NCI-H2029 (cell line): ENCODE measurements around the gene GABRG3.

ENCODE experiments used
- DNase-seq: peaks from one replicate; lab custom pipeline; 2025; lab: John Stamatoyannopoulos, UW

GABRG3 gene

DNA sequence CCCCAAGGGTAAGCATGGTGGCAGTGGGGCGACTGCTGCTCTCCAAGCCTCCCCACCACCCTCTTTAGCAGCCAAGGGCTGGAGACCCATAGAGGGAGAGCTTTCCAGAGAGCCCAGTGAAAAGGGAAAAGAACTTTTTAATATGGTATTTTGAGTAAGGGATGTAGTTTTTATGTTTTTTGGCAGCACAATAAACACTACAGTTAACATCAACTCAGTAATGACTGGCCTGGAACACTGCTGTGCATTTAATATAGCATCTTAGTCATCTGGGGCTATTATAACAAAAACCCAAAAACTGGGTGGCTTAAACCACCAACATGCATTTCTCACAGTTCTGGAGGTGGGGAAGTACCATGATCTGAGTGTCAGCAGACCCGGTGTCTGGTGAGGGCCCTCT is 495.8 kb downstream of the GABRG3 start:
- DNase-seq: no peak

DNA sequence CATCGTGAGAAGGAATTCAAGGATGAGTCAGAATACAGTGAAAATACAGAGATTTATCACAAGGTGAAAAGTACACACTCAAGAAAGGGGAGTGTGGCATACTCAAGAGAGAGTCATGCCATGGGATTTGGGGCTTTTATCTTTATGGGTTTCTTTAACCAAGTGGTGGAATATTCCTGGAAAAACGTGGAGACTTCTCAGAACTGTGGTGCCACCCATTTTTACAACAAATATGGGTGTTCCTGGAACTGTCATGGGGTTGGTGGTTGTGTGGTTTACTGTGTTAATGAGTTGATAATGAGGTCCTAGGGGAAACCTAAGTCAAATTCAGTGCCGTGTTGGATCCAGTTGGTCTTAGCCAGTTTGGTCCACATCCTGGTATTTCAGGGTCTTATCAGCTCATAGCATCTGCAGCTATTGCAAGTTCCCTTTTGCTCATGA is 497.2 kb downstream of the GABRG3 start:
- DNase-seq: no peak

DNA sequence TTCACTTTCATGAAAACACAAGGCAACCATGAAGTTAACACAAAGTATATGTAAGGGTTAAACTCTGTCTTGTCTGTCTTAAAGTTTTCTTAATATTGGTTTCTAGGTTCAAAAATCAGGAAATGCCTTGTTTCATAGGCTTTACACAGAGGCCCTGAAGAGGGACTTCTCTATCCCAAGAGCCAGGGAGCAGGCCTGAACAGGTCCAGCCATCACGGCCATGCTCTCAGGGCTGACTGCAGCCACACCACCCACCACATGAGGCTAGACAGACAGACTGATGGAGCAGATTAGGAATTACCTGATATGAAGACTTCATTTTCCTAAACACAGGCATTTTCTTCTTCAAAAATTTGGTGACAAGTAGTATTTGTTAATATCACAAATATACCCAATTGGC is 502.9 kb downstream of the GABRG3 start:
- DNase-seq: no peak

DNA sequence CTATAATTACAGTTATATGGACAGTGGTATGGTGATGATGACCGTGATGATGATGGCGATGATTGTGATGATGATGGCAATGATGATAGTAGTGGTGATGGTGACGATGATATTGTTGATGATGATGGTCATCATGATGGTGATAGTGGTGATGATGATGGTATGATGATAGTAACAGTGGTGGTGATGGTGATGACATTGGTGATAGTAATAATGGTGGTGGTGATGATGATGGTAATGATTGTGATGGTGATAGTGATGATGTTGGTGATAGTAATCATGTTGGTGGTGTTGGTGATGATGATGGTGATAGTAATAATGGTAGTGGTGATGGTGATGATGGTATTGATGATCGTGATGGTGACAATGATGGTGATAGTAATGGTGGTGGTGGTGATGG is 504.4 kb downstream of the GABRG3 start:
- no peak for DNase-seq

DNA sequence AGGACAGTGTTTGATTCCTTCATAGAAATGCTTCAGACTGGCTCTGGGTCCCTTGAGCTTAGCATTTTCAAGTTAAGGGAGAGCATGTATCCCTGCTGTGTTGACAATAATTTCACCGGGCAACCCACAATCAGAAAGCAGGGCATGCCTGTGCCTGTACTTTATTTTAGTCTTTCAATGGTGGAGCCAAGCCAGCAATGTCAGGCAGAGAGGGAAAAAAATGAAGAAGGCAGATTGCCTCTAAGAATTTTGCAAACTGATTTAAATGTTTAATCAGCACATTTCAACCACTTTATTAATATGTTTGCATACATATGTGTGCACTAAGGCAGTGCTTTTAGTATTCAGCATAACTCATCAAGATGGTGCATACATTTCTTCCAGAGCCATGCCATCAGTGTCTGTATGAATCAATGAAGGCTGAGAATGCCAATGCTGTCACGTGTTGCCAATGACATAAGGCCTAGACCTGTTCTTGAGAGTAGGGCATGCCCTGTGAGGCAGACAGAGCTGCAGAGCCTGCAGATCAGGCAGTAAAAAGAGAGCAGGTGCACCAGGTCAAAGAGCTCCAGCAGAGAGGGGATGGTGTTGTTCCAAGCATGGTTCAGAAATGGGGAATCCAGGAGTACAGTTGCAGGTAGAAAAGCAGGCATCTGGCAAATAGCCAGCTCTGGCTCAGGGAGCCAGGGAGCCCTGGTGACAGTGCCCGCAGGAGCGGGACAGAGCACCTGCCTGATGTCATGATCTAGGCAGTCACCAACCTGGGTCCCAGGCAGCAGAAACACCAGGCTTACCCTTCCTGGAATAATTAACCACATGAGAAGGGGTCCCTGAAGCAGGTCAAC is 508.5 kb downstream of the GABRG3 start:
- DNase-seq: peak; percentile 19

DNA sequence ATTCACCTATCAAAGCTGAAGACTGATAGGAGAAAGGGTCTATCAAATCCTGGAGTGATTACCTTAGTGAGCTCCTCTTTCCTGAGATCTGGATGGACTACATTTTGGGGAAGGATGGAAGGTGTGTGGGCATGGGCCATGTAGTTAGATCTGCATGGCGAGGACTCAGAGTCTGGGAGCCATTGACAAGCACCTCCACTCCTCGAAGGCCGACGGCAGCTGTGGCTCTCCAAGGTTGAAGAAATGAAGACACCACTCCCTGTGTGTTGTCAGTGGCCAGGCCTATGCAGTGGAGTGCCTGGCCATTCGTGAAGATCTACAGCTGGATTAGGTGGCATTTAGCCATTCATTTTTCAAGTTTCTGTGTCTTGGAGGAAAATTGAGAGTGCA is 509.2 kb downstream of the GABRG3 start:
- no peak for DNase-seq

DNA sequence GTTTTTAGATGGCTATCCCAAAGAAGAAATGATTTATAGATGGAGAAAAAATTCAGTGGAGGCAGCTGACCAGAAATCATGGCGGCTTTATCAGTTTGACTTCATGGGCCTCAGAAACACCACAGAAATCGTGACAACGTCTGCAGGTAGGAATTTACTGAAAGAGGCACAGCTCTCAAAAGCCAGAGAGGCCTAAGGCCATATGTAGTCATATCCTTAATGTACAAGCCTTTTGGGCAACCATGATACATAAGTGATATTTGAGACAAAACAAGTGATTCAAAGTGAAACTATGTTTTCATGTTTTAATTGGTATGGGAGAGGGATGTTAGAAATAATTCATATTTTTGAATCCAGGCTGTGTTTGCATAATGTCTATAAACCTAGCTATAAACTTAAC is 509.7 kb downstream of the GABRG3 start:
- no peak for DNase-seq

DNA sequence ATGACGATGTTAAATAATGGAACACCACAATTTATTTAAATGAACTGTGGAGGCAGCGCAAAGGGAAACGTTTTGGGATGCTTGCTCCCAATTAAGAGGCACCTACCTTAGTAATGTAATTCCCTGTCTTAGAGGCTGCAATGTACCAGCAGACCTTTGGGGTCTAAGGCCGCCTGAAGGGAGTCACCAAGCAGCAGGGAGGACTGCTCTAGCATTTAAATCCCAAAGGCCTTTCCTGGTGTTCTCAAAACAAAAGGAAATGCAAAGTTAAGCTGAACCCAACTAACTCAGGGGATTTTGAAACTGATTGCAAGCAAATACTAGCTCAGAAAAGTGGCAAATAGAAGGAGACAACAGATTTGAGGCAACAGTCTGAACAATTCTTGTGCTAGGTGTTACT is 510.8 kb downstream of the GABRG3 start:
- DNase-seq: no peak

DNA sequence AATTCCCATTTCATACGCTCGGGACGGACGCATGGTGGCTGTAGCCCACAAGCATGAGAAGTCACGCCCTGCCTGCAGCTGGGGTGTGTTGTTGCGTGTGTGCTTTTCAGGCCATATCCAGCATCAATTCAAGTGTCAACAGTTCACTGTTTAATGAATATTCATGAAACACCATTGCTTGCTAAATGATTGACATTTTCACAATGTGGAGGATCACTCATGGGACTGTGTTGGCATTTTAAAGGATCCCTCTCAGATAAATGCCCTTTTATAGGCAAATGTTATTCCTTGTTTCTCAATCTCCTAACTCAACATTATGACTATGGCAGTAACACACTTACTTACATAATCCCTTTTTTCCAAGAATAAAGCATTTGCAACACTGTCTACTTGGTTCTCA is 511.3 kb downstream of the GABRG3 start:
- DNase-seq: no peak

DNA sequence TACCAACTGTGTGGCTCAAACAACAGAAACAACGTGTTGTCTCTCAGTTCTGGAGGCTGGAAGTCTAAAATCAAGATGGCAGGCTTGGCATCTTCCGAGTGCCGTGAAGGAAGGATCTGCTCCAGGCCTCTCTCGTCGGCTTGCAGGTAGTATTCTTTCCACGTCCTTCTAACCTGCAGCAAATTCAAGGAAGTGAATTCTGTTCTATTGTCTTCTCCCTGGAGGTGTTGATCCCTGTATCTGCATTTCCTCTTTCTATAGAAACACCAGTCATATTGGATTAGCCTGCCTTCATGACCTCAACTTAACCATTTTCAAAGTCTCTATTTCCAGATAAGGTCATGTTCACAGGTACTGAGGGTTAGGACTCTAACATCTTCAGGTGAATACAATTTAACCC is 512.1 kb downstream of the GABRG3 start:
- DNase-seq: no peak

DNA sequence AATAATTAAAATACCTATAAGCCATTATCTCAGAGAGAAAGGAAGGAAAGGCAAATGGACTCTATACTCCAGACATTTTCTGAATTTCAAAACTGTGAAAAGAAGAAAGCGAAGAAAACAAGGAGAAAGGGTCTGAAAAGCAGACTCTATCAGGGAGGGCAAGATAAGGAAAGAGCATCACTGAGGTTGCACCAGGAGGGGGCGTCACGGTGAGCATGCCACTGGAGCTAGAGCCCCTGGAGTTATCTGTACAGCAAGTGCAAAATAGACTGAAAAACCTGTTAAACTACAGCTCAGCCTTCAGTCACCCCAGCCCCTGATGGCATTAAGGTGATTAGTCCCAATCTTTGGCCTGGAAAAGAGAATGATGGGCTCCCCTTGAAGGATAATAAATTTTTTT is 514.3 kb downstream of the GABRG3 start:
- no peak for DNase-seq

DNA sequence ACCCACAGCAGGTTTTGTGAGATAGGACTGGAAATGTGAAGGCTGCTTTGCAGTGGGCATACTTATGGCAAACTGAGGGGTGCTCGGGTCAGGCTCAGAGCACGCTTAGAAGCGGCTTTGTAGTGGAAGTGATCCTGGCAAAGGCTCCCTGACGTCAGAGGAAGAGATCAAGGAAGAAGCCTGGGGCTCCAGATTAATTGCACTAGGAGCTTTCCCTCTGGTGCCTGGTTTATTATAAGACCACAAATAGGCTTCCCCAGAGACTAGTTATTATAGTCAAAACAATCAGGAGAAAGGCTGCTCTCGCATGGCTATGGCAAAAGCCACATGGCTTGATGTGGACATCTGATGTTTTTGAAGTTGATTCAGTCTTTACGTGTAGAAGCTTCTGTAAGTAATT is 515.1 kb downstream of the GABRG3 start:
- DNase-seq: no peak

DNA sequence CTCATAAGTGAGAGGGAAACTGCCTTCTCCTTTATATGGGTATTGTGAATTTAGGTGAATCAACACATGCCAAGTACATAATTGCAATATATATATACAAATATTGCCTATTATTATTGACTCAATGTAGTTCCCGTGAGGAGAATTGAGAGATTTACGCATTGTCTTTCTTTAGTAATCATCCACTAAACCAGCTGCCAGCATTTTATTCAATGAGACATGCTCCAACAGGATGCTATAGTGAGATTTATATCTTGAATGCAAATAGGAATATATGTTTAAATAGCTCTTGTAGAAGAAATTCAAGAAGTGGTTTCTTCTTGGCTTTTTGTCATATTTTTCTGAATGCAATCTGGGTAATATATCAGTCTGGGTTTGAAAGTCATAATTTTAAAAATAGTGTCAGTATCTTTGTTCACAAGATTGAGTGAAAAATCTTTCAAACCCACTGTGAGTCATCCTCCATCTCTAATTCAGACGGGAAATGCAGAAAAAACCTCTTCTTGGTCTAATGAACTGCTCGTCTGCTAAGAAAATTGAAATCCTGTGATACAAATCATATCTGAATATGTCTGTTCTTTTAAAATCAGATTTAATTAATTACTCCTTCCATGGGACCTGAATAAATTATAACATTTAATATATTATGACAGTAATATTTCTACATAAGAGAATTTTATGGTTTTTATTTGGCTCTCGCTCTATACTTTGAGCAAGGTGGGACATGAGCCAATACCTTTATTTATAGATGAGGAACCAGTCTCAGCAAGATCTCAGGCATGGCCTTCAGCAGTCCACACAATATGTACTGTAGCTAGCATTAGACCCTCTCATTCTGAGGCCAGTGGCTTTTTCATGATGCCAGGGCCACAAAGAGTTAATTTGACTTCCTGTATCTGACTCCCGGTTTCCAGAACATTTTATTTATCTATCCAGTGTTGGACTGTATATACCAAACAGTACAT is 516.0 kb downstream of the GABRG3 start:
- no peak for DNase-seq

DNA sequence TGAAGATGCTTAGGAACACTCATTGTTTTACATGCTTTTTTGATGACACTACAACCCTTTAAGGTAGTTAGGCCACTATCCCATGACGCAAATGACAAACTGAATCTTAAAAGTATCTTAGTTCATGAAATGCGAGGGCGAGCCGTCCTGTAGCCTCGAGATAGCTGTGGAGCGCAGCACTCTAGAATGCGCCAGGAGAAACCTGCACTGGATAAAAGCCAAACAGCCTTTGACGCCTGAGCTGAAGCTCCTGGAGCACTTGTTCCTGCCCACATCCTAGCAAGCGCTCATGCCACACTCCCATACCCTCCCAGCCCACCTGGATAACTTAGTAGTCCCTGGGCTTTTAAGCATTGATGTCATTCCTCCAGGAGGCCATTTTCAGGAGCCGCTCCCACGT is 516.9 kb downstream of the GABRG3 start:
- DNase-seq: peak; percentile 14

DNA sequence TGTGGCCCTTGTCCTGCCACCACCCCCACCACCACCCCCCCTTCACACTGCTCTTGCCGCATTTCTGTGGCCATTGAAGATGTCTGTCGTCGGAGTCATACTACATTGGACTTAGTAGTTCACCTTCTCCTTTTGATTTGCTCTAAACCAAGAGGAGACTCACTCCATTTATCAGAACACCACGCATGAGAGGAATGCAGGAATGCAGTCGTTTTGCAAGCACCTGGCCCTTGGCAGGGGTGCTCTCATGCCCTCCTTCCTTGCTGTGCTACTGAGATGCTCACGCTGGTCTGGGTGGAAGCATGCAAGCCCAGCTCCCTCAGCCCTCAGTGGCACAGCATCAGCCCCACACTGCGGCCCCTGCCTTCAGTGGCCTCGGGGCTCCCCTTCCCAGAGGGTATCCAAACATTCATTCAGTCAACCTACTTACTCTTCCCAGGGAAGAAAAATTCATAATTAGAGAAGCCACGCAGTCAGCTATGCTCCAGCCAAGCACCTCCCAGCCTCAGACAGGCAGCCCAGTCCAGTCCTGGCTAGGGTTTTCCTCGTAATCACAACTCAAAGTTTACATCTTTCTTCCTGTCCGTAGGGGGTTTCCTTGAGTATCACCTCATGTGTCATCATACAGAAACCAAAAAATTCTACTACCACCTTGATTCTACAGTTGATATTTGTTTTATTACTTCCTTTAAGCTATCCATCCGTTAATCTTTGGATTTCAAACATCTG is 520.0 kb downstream of the GABRG3 start:
- DNase-seq: no peak

DNA sequence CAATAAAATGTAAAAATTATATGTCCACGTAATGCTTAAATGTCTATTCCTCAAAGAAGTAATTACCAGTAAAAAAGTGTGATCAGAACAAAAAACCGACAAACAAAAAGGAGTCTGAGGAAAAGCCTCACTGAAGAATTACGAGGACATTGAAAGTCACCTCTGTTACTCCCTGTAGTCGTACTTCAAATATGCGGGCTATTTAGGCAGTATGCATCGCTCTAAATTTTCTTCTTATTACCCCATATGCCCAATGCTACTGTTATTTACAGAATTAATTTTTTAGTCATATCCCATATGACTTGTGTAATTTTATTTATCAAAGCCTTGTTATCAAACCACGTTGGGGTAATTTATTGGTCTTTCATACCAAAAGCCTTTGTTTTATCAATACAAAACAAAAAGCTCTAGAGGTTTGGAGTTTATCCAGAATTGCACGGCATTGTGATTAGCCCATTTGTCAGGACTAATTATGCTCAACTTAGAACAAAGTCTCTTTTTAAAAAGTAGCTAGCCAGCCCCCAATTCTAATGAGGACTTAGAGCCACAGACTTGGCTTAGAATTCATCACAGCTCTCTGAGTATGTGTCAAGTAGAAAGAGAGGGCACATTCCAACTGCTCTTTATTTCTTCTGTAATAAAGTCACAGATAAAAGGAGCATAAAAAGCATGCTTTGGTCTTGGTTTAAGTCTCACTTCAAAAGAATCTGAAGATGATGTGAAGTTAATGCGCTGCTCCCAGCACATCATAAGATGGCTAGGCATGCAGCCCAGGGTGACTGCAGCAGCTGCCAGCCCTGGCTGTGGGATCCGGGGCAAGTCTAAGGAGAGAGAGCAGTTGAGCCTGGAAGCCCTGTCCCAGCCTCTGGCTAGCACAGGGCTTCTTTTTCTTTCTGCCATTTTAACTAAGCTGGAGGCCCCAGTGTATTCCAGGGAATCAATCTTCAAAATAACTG is 521.0 kb downstream of the GABRG3 start:
- no peak for DNase-seq

DNA sequence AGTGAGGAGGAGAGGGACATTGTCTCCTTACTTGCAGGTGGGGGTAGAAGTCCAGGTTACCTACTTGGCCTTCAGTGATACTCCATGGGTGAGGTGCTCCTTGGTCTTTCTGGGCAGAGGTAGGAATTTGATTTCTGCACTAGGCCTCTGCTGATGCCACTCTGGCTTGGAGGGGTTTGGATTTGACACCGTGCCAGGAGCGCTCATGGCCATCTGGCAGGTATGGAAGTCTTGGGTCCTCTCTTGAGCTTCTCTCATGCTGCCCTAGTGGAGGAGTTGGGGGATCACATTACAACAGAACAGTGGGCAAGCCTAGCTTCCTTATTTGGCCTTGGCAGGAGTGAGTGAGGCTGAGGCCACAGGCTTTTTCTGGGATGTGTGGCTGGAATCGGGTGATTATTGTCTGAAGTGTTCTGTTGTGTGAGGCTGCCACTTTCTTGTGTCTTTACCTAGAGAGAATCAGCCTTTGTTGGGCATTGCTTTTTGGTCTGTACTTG is 525.0 kb downstream of the GABRG3 start:
- DNase-seq: peak; percentile 64

DNA sequence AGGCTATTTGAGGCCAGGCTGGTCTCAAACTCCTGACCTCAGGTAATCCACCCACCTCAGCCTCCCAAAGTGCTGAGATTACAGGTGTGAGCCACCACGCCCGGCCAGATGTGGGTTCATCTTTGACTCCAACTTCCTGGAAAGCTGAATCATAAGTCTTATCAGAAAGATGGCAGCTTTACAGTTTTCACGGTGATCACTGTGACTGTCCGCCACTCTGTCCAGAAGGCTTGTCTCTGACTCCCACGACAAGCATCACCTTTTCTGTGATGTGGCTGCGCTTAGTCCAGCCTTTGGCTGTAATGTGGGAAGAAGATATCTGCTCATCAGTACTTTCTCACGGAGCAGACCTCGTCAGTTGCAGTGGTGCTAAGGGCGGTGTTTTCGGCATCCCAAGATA is 527.7 kb downstream of the GABRG3 start:
- DNase-seq: no peak

DNA sequence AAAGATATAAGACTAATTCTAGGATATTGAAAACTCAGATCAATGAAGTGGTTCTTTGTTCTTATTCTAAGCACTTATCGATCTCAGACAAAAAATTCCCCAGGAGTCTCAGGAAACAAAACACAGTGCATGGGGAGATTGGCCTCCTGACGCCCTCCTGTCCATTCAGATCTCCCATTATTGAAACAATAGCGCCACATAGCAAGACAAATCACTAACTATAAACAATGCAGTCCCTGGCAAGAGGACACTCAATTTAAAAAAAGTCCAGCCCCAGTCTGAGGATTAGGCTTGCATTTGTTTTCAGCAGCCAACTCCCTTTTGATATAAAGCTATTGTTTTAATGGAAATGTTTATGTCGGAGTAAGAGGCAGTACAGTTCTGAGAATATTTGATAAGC is 528.2 kb downstream of the GABRG3 start:
- no peak for DNase-seq

DNA sequence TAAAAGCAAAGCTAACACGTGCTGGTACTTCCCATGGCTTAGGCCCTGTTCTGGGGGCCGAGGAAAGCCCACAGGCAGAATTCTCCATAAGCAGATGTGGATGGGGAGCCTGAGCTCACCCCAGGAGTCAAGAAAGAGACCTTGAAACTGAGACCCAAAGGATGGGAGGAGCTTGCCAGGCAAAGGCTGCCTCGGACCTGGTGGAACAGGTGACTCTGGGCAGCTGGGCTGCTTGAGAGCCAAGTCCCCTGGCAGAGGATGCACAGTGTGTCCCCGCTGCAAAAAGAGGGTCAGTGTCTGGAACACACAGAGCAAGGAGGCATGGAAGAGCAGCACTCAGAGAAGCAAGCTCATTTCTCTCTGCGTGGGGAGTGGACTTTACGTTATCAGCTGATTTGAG is 528.7 kb downstream of the GABRG3 start:
- DNase-seq: no peak

DNA sequence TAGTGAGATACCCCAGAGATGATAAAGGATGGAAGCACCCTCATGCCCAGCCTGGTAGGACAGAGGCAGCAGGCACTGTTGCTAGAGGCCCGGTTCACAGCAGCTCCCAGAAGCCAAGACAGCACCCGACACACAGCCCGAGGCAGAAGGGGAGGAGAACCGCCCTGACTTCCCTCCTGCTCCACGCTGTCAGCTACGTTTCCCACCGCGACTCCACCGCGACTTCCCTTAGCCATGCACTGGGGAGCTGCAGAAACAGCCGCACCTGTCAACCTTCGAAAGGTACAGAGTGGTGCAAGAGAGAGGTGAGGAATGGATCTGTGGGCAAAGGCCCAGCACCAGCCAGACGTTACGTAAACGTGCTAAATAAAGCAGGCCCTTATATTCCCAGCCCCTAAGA is 529.2 kb downstream of the GABRG3 start:
- peak; percentile 13 for DNase-seq
